WTC11 (cell line): ENCODE results near the gene OBSCN.

Experiments
- CBFB ChIP-seq: sonication (generic); formaldehyde crosslinking; IDR thresholded peaks from 2 replicates; pipeline ENCODE4 v1.8.1; 2022; ENCODE audit warnings: mild to moderate bottlenecking, low read depth, missing genetic modification reagents
- FOXJ3 ChIP-seq: sonication (generic); formaldehyde crosslinking; IDR thresholded peaks from 2 replicates; pipeline ENCODE4 v1.9.0; 2021; ENCODE audit warnings: missing genetic modification reagents, mild to moderate bottlenecking, borderline replicate concordance
- GTF2I ChIP-seq: fragments of 250-450 bp; sonication (Bioruptor Pico); conservative IDR thresholded peaks from 2 replicates; pipeline ENCODE4 v1.4.0; 2021; ENCODE audit warnings: mild to moderate bottlenecking
- IRF1 ChIP-seq: sonication (generic); formaldehyde crosslinking; IDR thresholded peaks from 2 replicates; pipeline ENCODE4 v1.8.0; 2023; ENCODE audit warnings: missing genetic modification reagents
- JUN ChIP-seq: sonication (generic); formaldehyde crosslinking; IDR thresholded peaks from 2 replicates; pipeline ENCODE4 v1.8.0; 2023; ENCODE audit warnings: mild to moderate bottlenecking, missing genetic modification reagents
- KAT7 ChIP-seq: sonication (generic); formaldehyde crosslinking; IDR thresholded peaks from 2 replicates; pipeline ENCODE4 v1.8.1; 2023; ENCODE audit warnings: missing genetic modification reagents, mild to moderate bottlenecking, borderline replicate concordance
- MAX ChIP-seq: sonication (generic); formaldehyde crosslinking; IDR thresholded peaks from 2 replicates; pipeline ENCODE4 v1.8.0; 2022; ENCODE audit warnings: mild to moderate bottlenecking, missing genetic modification reagents
- NFYB ChIP-seq: sonication (generic); formaldehyde crosslinking; conservative IDR thresholded peaks from 2 replicates; pipeline ENCODE4 v1.8.0; 2022; ENCODE audit warnings: low read depth, missing genetic modification reagents
- PRDM15 ChIP-seq: sonication (generic); formaldehyde crosslinking; IDR thresholded peaks from 2 replicates; pipeline ENCODE4 v1.8.0; 2022; ENCODE audit warnings: missing genetic modification reagents
- SMAD3 ChIP-seq: sonication (generic); formaldehyde crosslinking; IDR thresholded peaks from 2 replicates; pipeline ENCODE4 v1.8.0; 2022; ENCODE audit warnings: missing genetic modification reagents, mild to moderate bottlenecking, borderline replicate concordance
- SP1 ChIP-seq: sonication (generic); formaldehyde crosslinking; conservative IDR thresholded peaks from 2 replicates; pipeline ENCODE4 v1.8.1; 2022; ENCODE audit warnings: missing genetic modification reagents
- TCF7 ChIP-seq: sonication (generic); formaldehyde crosslinking; IDR thresholded peaks from 2 replicates; pipeline ENCODE4 v1.8.0; 2022; ENCODE audit warnings: mild to moderate bottlenecking, low read depth, missing genetic modification reagents, moderate library complexity
- TF ChIP-seq, protein P1 (sequence below): fragments of 200-600 bp; IDR thresholded peaks from 2 replicates; pipeline ENCODE4 v1.8.0; 2022; ENCODE audit warnings: antibody characterized with exemption

GRCh38 chr1:228190182-228190581, 17.7 kb upstream of the OBSCN start:
- TF ChIP-seq, protein P1, sequence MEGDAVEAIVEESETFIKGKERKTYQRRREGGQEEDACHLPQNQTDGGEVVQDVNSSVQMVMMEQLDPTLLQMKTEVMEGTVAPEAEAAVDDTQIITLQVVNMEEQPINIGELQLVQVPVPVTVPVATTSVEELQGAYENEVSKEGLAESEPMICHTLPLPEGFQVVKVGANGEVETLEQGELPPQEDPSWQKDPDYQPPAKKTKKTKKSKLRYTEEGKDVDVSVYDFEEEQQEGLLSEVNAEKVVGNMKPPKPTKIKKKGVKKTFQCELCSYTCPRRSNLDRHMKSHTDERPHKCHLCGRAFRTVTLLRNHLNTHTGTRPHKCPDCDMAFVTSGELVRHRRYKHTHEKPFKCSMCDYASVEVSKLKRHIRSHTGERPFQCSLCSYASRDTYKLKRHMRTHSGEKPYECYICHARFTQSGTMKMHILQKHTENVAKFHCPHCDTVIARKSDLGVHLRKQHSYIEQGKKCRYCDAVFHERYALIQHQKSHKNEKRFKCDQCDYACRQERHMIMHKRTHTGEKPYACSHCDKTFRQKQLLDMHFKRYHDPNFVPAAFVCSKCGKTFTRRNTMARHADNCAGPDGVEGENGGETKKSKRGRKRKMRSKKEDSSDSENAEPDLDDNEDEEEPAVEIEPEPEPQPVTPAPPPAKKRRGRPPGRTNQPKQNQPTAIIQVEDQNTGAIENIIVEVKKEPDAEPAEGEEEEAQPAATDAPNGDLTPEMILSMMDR = no peak
- TF ChIP-seq NFYB (CRISPR knock-in tag) (no peak), PRDM15 (CRISPR knock-in tag) (no peak), KAT7 (no peak), SMAD3 (CRISPR knock-in tag) (no peak), CBFB (CRISPR knock-in tag) (no peak), SP1 (CRISPR knock-in tag) (no peak), TCF7 (CRISPR knock-in tag) (no peak), IRF1 (CRISPR knock-in tag) (no peak), GTF2I (CRISPR knock-in tag) (no peak), MAX (no peak), JUN (CRISPR knock-in tag) (no peak), FOXJ3 (CRISPR knock-in tag) (no peak)
